ENCODE measurements around the gene CACNA1B. TPM values are rescaled to one million over a fixed set of nuclear protein-coding genes. Genes with fewer than 3 reads are reported as not detected.

Gene CACNA1B
- total and polyA plus RNA-seq, 9 of the 15 experiments (the other 6 are each of a cell fraction or from before 2014, with no cell fraction given): 0.01 to 0.04 TPM; not detected in 7

DNA sequence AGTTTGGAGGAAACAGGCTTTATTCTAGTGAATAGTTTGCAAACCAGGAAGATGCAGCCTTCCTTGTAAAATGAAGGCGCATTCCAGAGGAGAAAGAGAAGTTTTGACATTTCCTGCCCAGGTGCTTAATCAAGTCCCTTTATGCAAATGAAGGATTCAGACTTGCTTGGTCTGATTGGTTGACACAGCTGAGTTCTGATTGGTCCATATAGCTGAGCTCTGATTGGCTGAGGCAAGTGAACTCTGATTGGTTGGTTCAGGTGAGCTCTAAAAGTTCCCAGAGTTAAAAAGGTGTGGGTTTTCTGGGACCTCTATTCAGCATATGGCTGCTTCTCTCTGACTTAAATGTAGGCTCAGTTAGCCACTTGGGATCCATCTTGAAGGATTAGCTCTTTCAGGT is 151.0 kb downstream of the CACNA1B start:
- no peaks in the 10 kb centered on the region for H3K9me1 ChIP-seq (ENCODE audit: control insufficient read depth, insufficient read depth, low read length)
- no peak overlapping the region for H3K4me3 ChIP-seq
- H2AFZ ChIP-seq (ENCODE audit: low read depth, low read length): no peak overlapping the region
- peak in 3 of 4 experiments; percentile 29 to 43 (median 36) for DNase-seq (ENCODE audit: extremely low read depth in 1 of 4, low spot score in 3 of 4)
- TF ChIP-seq RBM25 (IDR thresholded peaks at IDR 0.05; ENCODE audit: low read depth, low read length, severe bottlenecking): peak; percentile 27
- no peak for TF ChIP-seq ZNF584 (CRISPR knock-in tag; IDR thresholded peaks at IDR 0.05; ENCODE audit: low read depth)
- TF ChIP-seq, protein P1, sequence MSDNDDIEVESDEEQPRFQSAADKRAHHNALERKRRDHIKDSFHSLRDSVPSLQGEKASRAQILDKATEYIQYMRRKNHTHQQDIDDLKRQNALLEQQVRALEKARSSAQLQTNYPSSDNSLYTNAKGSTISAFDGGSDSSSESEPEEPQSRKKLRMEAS (CRISPR knock-in tag; IDR thresholded peaks at IDR 0.05): no peak
- TF ChIP-seq ZNF133 (CRISPR knock-in tag; IDR thresholded peaks at IDR 0.05): no peak
- TF ChIP-seq FOS (IDR thresholded peaks at IDR 0.05; ENCODE audit: extremely low read depth, insufficient read length): peak; percentile 31
- TF ChIP-seq NFYB (IDR thresholded peaks at IDR 0.05; ENCODE audit: extremely low read depth, insufficient read length): peak; percentile 27
- TF ChIP-seq HSF4 (CRISPR knock-in tag; IDR thresholded peaks at IDR 0.05; ENCODE audit: borderline replicate concordance): no peak
- TF ChIP-seq, protein P2, sequence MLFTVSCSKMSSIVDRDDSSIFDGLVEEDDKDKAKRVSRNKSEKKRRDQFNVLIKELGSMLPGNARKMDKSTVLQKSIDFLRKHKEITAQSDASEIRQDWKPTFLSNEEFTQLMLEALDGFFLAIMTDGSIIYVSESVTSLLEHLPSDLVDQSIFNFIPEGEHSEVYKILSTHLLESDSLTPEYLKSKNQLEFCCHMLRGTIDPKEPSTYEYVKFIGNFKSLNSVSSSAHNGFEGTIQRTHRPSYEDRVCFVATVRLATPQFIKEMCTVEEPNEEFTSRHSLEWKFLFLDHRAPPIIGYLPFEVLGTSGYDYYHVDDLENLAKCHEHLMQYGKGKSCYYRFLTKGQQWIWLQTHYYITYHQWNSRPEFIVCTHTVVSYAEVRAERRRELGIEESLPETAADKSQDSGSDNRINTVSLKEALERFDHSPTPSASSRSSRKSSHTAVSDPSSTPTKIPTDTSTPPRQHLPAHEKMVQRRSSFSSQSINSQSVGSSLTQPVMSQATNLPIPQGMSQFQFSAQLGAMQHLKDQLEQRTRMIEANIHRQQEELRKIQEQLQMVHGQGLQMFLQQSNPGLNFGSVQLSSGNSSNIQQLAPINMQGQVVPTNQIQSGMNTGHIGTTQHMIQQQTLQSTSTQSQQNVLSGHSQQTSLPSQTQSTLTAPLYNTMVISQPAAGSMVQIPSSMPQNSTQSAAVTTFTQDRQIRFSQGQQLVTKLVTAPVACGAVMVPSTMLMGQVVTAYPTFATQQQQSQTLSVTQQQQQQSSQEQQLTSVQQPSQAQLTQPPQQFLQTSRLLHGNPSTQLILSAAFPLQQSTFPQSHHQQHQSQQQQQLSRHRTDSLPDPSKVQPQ (CRISPR knock-in tag; IDR thresholded peaks at IDR 0.05; ENCODE audit: borderline replicate concordance): no peak
- no peak for TF ChIP-seq CREBBP (IDR thresholded peaks at IDR 0.05; ENCODE audit: low read depth, low read length)
- no peak for TF ChIP-seq CCAR2 (IDR thresholded peaks at IDR 0.05; ENCODE audit: low read depth, low read length)
- TF ChIP-seq SIX5 (IDR thresholded peaks at IDR 0.05; ENCODE audit: borderline replicate concordance in 1 of 2, insufficient read depth in 1 of 2, low read depth in 1 of 2, low read length in 2 of 2): no peak
- TF ChIP-seq, protein P3, sequence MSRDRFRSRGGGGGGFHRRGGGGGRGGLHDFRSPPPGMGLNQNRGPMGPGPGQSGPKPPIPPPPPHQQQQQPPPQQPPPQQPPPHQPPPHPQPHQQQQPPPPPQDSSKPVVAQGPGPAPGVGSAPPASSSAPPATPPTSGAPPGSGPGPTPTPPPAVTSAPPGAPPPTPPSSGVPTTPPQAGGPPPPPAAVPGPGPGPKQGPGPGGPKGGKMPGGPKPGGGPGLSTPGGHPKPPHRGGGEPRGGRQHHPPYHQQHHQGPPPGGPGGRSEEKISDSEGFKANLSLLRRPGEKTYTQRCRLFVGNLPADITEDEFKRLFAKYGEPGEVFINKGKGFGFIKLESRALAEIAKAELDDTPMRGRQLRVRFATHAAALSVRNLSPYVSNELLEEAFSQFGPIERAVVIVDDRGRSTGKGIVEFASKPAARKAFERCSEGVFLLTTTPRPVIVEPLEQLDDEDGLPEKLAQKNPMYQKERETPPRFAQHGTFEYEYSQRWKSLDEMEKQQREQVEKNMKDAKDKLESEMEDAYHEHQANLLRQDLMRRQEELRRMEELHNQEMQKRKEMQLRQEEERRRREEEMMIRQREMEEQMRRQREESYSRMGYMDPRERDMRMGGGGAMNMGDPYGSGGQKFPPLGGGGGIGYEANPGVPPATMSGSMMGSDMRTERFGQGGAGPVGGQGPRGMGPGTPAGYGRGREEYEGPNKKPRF (IDR thresholded peaks at IDR 0.05; ENCODE audit: low read depth, low read length): no peak
- no peak overlapping the region for H3K27ac ChIP-seq (ENCODE audit: extremely low read depth, low read depth, low read length)
- no peaks in the 10 kb centered on the region for H3K79me2 ChIP-seq (ENCODE audit: control insufficient read depth, insufficient read depth, low read length)
- peak; percentile 65 for FAIRE-seq
- no peaks in the 10 kb centered on the region for H3K36me3 ChIP-seq (ENCODE audit: control insufficient read depth, insufficient read depth, low read length)
- in situ Hi-C loops (cut with MboI): no loop called here
- 7% methylated on average over 1 of the region's 1 CpG for WGBS (ENCODE audit: insufficient coverage, low coverage, missing lambda C conversion rate)
- ChIA-PET POLR2A (interaction anchor here (0.6 kb wide), 1 partner anchor 13 kb away, joined by 3 read pairs; no protein-coding TSS in a partner anchor), CTCF (ENCODE audit: low intra/inter-chr PET ratio) (no interaction called here)
- intact Hi-C loops (cut with micrococcal nuclease): no loop called here
- no peak overlapping the region for H3K9ac ChIP-seq (ENCODE audit: insufficient read depth in 1 of 2, low read depth in 2 of 2, low read length in 2 of 2)
- H4K20me1 ChIP-seq (replicated peaks; ENCODE audit: control insufficient read depth, insufficient read depth, low read length): no peaks in the 10 kb centered on the region
- H3K27me3 ChIP-seq (ENCODE audit: control insufficient read depth in 2 of 2, insufficient read depth in 2 of 2, low read length in 2 of 2): peaks cover 2 to 11% of the 10 kb centered on the region in 2 experiments; a peak in 4 of 5 replicates
- no TSS peak for BruUV-seq (replicated peaks)
- ATAC-seq: peak; percentile 72
- H3K4me1 ChIP-seq (replicated peaks in 1 of 2; ENCODE audit: control insufficient read depth in 2 of 2, insufficient read depth in 2 of 2, low read length in 2 of 2): peaks cover 0 to 3% of the 10 kb centered on the region in 2 experiments; a peak in 1 of 5 replicates
- H3K9me3 ChIP-seq (replicated peaks; ENCODE audit: control insufficient read depth, insufficient read depth, low read depth, low read length): no peaks in the 10 kb centered on the region
- H3K4me2 ChIP-seq (ENCODE audit: insufficient read depth, low read length): no peak overlapping the region
